Immature natural killer cell (primary cell): ENCODE data around the gene TMEM80. TPM values are rescaled to one million over a fixed set of nuclear protein-coding genes. Genes with fewer than 3 reads are reported as not detected.
A peak's percentile ranks its signal among the peaks of the same experiment; 100 is the strongest.
"Not testable (repeated sequence)": the region's sequence is repeated elsewhere in the genome, so short reads cannot be mapped to it uniquely, and the experiment has no call there.

Source experiments
- DNase-seq, 3 donors: peaks; one replicate each; pipeline ENCODE4 v3.0.0; 2022; ENCODE audit warnings: mixed read lengths in 1 of 3
- H3K27ac Mint-ChIP-seq, 6 donors: one replicate each; pipeline ENCODE4 v1.8.0; 2020; ENCODE audit warnings: mixed read lengths in 6 of 6, mild to moderate bottlenecking in 5 of 6, inconsistent platforms in 4 of 6, moderate library complexity in 3 of 6
- H3K27me3 Mint-ChIP-seq, 3 donors: one replicate each; pipeline ENCODE4 v1.8.0; 2020 to 2021; ENCODE audit warnings: low read depth in 3 of 3, mild to moderate bottlenecking in 3 of 3, mixed read lengths in 3 of 3, moderate library complexity in 3 of 3, inconsistent platforms in 1 of 3
- H3K36me3 Mint-ChIP-seq, 3 donors: one replicate each; pipeline ENCODE4 v1.8.0; 2020; ENCODE audit warnings: mixed read lengths in 3 of 3, inconsistent platforms in 2 of 3, mild to moderate bottlenecking in 2 of 3
- H3K4me1 Mint-ChIP-seq, 2 donors: one replicate each; pipeline ENCODE4 v1.8.0; 2020; ENCODE audit warnings: inconsistent platforms in 2 of 2, mild to moderate bottlenecking in 2 of 2, mixed read lengths in 2 of 2, moderate library complexity in 1 of 2
- H3K4me3 Mint-ChIP-seq, 5 donors: one replicate each; pipeline ENCODE4 v1.8.0; 2020; ENCODE audit warnings: mild to moderate bottlenecking in 5 of 5, mixed read lengths in 5 of 5, inconsistent platforms in 3 of 5, moderate library complexity in 3 of 5
- H3K9me3 Mint-ChIP-seq, 6 donors: one replicate each; pipeline ENCODE4 v1.8.0; 2020; ENCODE audit warnings: mild to moderate bottlenecking in 6 of 6, mixed read lengths in 6 of 6, inconsistent platforms in 4 of 6, moderate library complexity in 3 of 6
- polyA plus RNA-seq, 3 donors: library from polyadenylated mRNA; unstranded; fragments of 300-500 nt; fragmentation: Illumina TruSeq; gene quantifications; one replicate each; pipeline ENCODE4 v1.2.3, GENCODE V29; 2021

The TMEM80 gene
- polyA plus RNA-seq, result 10 to 100 TPM; 21.3 to 32.4 (median 30.4) TPM

DNA sequence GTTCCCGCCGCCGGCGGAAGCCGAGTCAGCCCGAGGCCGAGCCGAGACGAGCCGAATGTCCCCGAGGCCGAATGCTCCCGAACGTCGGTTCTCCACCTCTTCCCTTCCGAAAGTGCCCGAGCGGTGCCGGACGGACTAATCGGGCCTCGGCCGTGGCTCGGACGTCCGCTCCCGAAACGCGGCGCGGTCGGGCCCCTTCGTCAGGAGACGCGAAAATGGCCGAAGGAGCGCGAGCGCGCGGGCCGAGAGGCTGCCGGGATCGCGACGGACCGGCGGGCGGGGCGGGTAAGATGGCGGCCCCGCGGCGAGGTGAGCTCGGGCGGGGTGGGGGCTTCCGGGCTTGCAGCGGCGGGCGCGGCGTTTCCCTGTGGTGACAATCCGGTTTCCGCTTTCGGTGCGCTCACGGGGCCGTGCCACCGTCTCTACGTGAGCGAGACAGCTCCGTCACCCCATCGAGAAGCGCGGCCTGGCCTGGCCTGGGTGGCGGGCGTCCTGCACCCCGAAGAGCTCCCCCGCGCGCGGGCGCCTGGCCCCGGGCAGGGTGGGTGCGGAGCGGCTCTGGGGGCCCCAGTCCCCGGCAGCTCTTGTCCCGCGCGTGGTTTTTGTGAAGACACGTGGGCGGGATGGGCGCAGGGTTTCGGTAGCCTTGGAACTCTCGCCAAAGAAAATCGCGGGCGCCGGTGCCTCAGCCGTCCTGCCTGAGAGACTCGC lies at the start of gene TMEM80:
Gene TMEM80 (plus strand): TSS at position 279 of the 711 bp plus-strand sequence. CDS start 12 bp downstream, at position 291.
- Mint-ChIP-seq H3K4me1 (peaks cover 39 to 46% of the 10 kb centered on the region in 2 donors), H3K4me3 (peak within 1 kb of the TSS; percentile 85 to 92 (median 87)), H3K27me3 (peaks cover 0 to 22% (median 2%) of the 10 kb centered on the region in 3 donors), H3K9me3 (no peaks in the 10 kb centered on the region), H3K27ac (peak within 1 kb of the TSS; percentile 85 to 97 (median 92)), H3K36me3 (peaks cover 0 to 1% (median 0%) of the 10 kb centered on the region in 3 donors)
- peak; percentile 99 for DNase-seq

DNA sequence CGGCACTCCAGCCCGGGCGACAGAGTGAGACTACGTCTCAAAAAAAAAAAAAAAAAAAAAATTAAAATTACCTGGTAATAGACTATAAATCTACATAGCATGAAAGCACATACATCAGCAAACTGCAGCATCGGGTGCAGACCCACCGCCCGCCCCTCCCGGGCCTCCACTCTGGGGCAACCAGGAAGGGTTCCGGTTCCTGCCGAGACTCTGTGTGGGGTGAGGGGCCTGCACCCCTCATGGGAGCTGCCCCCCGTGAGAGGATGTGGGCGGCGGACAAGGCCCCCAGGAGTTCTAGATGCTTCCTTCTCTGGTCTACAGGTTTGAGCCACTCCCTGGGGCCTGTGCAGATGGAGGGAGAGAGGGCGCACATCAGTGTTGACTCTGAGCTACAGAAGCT lies 49.4 kb upstream of the TMEM80 start:
- no peaks in the 10 kb centered on the region for H3K4me1 Mint-ChIP-seq
- peaks cover 0 to 4% (median 0%) of the 10 kb centered on the region in 3 donors for H3K36me3 Mint-ChIP-seq
- no peak overlapping the region for H3K27ac Mint-ChIP-seq
- DNase-seq, result no peak
- peaks cover 0 to 4% (median 0%) of the 10 kb centered on the region in 3 donors for H3K27me3 Mint-ChIP-seq
- no peak overlapping the region for H3K4me3 Mint-ChIP-seq
- H3K9me3 Mint-ChIP-seq, result no peaks in the 10 kb centered on the region

DNA sequence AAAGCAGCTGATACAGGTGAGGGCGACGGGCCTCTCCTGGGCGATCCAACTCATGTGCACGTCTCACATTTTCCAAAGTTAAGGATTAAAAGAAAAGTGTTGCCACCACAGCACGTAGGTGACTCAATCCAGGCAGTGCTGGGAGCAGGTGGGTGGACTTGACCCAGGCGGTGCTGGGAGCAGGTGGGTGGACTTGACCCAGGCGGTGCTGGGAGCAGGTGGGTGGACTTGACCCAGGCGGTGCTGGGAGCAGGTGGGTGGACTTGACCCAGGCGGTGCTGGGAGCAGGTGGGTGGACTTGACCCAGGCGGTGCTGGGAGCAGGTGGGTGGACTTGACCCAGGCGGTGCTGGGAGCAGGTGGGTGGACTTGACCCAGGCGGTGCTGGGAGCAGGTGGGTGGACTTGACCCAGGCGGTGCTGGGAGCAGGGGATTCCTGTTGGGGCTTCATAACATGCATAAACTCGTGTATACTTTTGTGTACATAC lies 47.9 kb upstream of the TMEM80 start:
- H3K27ac Mint-ChIP-seq, H3K27me3 Mint-ChIP-seq, H3K36me3 Mint-ChIP-seq, H3K4me1 Mint-ChIP-seq, DNase-seq, H3K9me3 Mint-ChIP-seq, H3K4me3 Mint-ChIP-seq: not testable (repeated sequence)

DNA sequence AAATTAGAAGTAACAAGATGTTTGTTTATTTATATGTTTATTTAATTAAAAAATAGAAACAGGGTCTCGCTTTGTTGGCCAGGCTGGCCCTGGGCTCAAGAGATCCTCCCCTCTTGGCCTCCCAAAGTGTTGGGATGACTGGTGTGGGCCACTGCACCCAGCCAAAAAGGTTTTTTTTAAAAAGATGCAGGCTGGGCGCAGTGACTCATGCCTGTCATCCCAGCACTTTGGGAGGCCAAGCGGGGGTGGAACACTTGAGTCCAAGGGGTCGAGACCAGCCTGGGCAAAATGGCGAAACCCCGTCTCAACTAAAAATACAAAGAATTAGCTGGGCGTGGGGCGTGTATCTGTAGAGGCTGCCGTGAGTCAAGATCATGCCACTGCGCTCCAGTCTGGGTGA lies 45.1 kb upstream of the TMEM80 start:
- Mint-ChIP-seq H3K4me1 (no peaks in the 10 kb centered on the region), H3K27ac (no peak overlapping the region), H3K36me3 (peaks cover 0 to 10% (median 0%) of the 10 kb centered on the region in 3 donors), H3K27me3 (peaks cover 0 to 1% (median 0%) of the 10 kb centered on the region in 3 donors), H3K9me3 (no peaks in the 10 kb centered on the region), H3K4me3 (no peak overlapping the region)
- DNase-seq, result no peak

DNA sequence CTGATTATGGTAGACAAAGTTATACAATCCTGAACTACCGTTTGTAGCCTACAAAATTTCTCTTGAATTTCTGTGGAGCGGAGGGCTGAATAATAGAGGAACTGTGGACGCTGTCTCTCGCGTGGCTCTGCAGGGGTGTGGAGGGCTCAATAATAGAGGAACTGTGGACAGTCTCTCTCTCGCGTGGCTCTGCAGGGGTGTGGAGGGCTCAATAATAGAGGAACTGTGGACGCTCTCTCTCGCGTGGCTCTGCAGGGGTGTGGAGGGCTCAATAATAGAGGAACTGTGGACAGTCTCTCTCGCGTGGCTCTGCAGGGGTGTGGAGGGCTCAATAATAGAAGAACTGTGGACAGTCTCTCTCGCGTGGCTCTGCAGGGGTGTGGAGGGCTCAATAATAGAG lies 42.5 kb upstream of the TMEM80 start:
- H3K9me3 Mint-ChIP-seq, H3K27ac Mint-ChIP-seq, H3K4me1 Mint-ChIP-seq, H3K27me3 Mint-ChIP-seq, H3K4me3 Mint-ChIP-seq, H3K36me3 Mint-ChIP-seq, DNase-seq: not testable (repeated sequence)

DNA sequence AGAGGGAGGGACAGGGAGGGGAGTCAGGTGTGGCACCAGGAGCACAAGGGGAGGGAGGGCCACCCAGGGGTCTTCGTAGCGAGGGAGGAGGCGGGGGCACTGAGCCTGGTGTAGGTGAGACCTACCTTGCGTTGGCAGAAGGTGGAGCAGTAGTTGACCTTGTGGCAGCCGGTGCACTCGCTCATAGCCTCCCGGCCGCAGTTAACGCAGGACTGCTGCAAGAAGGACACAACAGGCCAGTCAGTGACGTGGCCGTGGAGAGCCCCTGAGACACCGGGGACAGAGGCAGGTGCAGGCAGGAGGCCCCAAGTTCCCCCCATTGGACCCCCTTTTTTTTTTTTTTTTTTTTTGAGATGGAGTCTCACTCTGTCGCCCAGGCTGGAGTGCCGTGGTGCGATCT lies 41.8 kb upstream of the TMEM80 start:
- no peak for DNase-seq
- Mint-ChIP-seq H3K27me3 (no peaks in the 10 kb centered on the region), H3K27ac (no peak overlapping the region), H3K9me3 (no peaks in the 10 kb centered on the region), H3K36me3 (peaks cover 0 to 6% (median 0%) of the 10 kb centered on the region in 3 donors), H3K4me1 (no peaks in the 10 kb centered on the region), H3K4me3 (no peak overlapping the region)

DNA sequence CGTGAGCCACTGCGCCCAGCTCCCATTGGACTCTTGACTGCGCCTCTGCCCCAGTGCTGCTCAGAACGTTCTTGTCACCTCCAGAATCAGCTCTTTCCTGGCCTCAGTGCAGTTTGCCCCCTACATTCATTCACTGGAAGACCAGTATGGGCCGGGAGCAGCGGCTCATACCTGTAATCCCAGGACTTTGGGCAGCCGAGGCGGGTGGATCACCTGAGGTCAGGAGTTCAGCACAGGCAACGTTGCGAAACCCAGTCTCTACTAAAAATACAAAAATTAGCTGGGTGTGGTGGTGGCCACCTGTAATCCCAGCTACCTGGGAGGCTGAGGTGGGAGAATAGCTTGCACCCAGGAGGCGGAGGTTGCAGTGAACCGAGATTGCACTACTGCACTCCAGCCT lies 41.2 kb upstream of the TMEM80 start:
- not testable (repeated sequence) for H3K27ac Mint-ChIP-seq, H3K4me1 Mint-ChIP-seq, H3K27me3 Mint-ChIP-seq, H3K36me3 Mint-ChIP-seq, H3K4me3 Mint-ChIP-seq, DNase-seq, H3K9me3 Mint-ChIP-seq

DNA sequence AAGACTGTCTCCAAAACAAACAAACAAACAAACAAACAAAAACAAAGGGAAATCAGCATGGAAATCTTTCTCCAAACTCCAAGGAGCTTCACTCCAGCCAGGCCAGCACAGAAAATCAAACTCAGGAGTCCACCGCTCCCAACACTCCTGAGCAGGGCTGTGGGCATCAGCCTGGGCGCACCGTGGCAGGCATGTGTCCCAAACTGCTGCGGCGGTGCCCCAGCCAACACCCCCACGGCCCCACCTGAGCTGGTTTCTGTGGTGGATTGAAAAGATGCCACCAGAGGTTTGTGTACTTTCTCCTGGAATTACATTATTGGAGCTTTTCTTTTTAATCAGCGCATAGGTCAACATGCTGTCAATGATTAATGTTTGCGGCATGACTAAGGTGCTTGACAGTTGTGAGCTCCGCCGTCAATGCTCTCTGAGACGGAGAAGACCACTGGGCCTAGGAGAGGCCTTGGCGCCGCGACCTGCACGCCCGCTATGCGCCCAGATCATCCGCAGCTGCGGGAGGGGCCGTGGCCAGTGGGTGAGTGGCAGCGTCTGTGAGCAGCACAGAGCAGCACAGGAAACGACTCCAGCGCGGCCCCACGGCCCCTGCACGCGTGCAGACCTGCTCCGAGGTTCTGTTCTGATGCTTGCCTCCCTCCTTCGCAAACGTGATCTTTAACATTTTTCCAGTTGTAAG lies 40.4 kb upstream of the TMEM80 start:
- H3K27ac Mint-ChIP-seq, result no peak overlapping the region

DNA sequence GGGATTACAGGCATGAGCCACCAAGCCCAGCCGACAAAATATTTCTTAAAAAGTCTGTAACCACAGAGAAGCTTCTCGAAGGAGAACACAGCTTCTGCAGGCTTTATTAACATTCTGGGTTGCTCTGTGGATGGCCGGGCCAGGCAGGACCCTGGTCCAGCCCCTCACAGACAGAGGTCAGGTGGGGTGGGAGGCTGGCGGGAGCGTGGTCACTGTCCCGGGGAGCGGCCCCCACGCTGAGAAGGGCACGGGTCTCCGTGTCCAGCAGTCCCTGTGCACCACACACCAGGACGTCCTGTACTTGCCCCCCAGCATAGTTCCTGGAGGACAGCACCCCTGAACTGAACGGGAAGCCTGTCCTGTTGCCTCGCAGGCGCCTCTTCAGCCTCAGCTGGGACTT lies 39.2 kb upstream of the TMEM80 start:
- Mint-ChIP-seq H3K4me3 (no peak overlapping the region), H3K36me3 (peaks cover 0 to 6% (median 0%) of the 10 kb centered on the region in 3 donors), H3K27ac (no peak overlapping the region), H3K27me3 (no peaks in the 10 kb centered on the region), H3K9me3 (no peaks in the 10 kb centered on the region), H3K4me1 (no peaks in the 10 kb centered on the region)
- DNase-seq, result no peak

More for the DNA sequence above, 40.4 kb upstream of the TMEM80 start:
- Mint-ChIP-seq H3K27me3 (no peaks in the 10 kb centered on the region), H3K4me1 (no peaks in the 10 kb centered on the region), H3K36me3 (peaks cover 0 to 6% (median 0%) of the 10 kb centered on the region in 3 donors), H3K9me3 (no peaks in the 10 kb centered on the region), H3K4me3 (no peak overlapping the region)
- no peak for DNase-seq

DNA sequence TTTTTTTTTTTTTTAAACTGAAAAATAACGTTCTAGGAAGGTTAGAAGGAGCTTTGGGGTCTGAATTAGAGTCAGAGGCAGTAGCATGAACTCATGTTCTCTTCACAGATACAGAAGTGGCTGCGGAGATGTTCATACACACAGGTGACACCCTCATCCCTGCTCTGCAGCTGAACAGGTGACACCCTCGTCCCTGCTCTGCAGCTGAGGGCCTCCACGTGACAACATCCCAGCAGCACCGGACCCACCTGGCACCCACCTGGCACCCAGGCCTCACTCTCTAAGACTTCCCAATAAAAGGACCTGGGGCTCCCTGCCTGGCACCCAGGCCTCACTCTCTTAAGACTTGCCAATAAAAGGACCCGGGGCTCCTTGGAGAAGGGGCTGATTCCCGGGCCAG lies 38.8 kb upstream of the TMEM80 start:
- Mint-ChIP-seq H3K4me1 (no peaks in the 10 kb centered on the region), H3K27me3 (no peaks in the 10 kb centered on the region), H3K9me3 (no peaks in the 10 kb centered on the region), H3K36me3 (peaks cover 0 to 4% (median 0%) of the 10 kb centered on the region in 3 donors), H3K4me3 (no peak overlapping the region), H3K27ac (no peak overlapping the region)
- no peak for DNase-seq

DNA sequence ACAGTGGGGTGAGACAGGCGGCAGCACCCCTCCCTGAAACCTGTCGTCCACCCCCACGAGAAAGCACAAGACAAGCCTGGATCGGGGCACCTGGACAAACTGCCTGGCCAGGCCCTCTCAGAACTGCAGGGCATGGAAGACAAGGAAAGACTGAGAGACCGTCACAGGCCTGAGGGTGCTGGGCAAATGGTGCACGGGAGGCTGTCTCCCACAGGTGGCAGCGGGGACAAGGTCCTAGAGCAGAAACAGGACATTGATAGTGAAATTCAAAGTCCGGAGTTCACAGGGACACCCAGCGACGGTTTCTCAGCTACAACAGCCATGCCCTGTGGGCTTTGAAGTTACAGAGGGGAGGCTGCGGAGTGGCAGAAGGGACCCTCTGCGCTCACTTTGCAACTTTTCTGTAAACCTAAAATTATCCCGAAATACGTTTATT lies 37.9 kb upstream of the TMEM80 start:
- Mint-ChIP-seq H3K4me1 (no peaks in the 10 kb centered on the region), H3K27ac (no peak overlapping the region), H3K36me3 (no peaks in the 10 kb centered on the region), H3K27me3 (no peaks in the 10 kb centered on the region), H3K9me3 (no peaks in the 10 kb centered on the region), H3K4me3 (no peak overlapping the region)
- no peak for DNase-seq

DNA sequence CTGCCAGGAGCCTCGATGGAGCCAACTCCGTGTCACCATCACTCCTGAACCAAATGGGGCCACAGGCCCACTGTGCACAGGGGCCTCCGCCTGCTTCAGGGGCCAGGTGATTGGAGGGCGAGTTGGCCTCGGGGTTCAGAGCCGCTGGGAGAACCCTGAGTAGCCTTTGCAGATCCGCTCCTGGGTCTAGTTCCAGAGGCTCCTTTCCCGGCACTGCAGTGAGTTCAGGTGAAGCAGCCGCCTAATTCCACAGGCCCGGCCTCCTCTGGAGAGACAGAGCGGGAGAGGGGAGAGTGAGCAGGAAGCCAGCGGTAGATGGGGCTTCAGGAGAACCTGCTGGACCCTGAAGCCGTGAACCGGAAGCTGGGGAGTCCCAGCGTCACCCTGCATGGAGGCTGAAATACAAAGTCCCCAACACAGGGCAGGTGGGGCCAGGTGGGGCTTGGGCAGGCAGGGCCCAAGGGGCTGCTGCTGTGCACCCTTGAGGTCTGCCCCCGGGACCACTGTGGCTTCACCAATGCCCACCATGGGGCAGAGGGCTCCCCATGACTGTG lies 36.0 kb upstream of the TMEM80 start:
- Mint-ChIP-seq H3K36me3 (no peaks in the 10 kb centered on the region), H3K9me3 (no peaks in the 10 kb centered on the region), H3K27me3 (no peaks in the 10 kb centered on the region), H3K27ac (no peak overlapping the region), H3K4me3 (no peak overlapping the region), H3K4me1 (no peaks in the 10 kb centered on the region)
- no peak for DNase-seq

DNA sequence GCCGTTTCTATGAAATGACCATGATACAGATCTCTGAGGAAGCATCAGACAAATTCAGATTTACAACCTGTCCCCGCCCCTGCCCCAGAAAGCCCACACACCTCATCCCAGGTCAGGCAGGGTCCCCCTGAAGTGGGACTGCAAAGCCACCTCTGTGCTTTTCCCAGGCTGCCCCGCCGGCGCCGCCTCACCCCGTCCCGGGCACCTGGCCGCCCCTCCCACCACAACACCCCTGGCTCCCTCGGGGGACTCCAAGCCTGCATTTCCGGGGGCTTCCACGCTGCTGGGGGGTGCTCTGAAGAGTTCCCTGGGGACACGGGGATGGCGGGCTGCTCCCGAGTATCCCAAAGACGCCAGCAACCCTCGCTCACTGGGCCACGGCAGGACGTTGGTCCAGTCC lies 35.3 kb upstream of the TMEM80 start:
- H3K27ac Mint-ChIP-seq, result no peak overlapping the region

More for the DNA sequence above, 35.3 kb upstream of the TMEM80 start:
- Mint-ChIP-seq H3K36me3 (no peaks in the 10 kb centered on the region), H3K27me3 (no peaks in the 10 kb centered on the region), H3K4me1 (no peaks in the 10 kb centered on the region), H3K4me3 (no peak overlapping the region), H3K9me3 (no peaks in the 10 kb centered on the region)
- DNase-seq, result no peak
